Measurements from ENCODE around the gene NUP107.

The NUP107 gene

DNA sequence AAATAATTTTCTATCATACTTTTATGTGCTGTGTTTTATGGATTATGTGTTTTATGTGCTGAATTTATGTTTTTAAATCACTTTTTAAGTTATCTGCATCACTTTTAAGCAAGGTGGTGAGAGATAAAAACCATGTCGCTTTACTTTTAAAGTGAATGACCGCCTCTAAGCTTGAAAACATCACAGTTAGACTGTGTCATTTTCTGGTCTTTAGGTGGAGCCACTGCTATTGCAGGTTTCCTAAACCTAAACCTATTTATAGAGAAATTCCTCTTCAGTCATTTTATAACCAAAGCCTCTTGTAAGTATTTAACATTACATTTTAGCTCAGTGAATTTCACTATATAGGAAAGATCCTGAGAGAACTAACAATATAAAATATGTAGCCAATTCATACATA lies 100.2 kb downstream of the NUP107 start:
- DNase-seq, result no peak
- Histone ChIP-seq H3K27ac (peak overlapping the region; percentile 7 to 62), H3K36me3 (no peaks in the 10 kb centered on the region), H3K4me3 (no peak overlapping the region), H3K27me3 (no peaks in the 10 kb centered on the region), H3K9me3 (no peaks in the 10 kb centered on the region), H3K4me1 (peaks cover 0 to 28% (median 0%) of the 10 kb centered on the region in 4 donors)
- intact Hi-C loops (cut with DNase I; ENCODE audit: low total_unique reads), result no loop called here
- TF ChIP-seq, protein P1, sequence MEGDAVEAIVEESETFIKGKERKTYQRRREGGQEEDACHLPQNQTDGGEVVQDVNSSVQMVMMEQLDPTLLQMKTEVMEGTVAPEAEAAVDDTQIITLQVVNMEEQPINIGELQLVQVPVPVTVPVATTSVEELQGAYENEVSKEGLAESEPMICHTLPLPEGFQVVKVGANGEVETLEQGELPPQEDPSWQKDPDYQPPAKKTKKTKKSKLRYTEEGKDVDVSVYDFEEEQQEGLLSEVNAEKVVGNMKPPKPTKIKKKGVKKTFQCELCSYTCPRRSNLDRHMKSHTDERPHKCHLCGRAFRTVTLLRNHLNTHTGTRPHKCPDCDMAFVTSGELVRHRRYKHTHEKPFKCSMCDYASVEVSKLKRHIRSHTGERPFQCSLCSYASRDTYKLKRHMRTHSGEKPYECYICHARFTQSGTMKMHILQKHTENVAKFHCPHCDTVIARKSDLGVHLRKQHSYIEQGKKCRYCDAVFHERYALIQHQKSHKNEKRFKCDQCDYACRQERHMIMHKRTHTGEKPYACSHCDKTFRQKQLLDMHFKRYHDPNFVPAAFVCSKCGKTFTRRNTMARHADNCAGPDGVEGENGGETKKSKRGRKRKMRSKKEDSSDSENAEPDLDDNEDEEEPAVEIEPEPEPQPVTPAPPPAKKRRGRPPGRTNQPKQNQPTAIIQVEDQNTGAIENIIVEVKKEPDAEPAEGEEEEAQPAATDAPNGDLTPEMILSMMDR (IDR thresholded peaks at IDR 0.05), result no peak

- no peak overlapping the region for H3K27ac ChIP-seq
- no peak overlapping the region for H3K4me3 ChIP-seq
These were observed 101.9 kb downstream of the NUP107 start for GRCh38 chr12:68788554-68789143.

GRCh38 chr12:68789144-68789878 lies 102.5 kb downstream of the NUP107 start:
- intact Hi-C loops (cut with DNase I; ENCODE audit: low total_unique reads), result no loop called here
- Histone ChIP-seq H3K4me3 (no peak overlapping the region), H3K9me3 (no peaks in the 10 kb centered on the region), H3K27ac (no peak overlapping the region), H3K4me1 (peaks cover 0 to 28% (median 0%) of the 10 kb centered on the region in 4 donors), H3K36me3 (no peaks in the 10 kb centered on the region), H3K27me3 (no peaks in the 10 kb centered on the region)
- TF ChIP-seq, protein P1 (IDR thresholded peaks at IDR 0.05), result no peak
- DNase-seq, result no peak

More at GRCh38 chr12:68788554-68789143, 101.9 kb downstream of the NUP107 start:
- TF ChIP-seq, protein P1 (IDR thresholded peaks at IDR 0.05), result no peak
- Histone ChIP-seq H3K4me1 (peaks cover 0 to 28% (median 0%) of the 10 kb centered on the region in 4 donors), H3K36me3 (no peaks in the 10 kb centered on the region), H3K27me3 (no peaks in the 10 kb centered on the region), H3K9me3 (no peaks in the 10 kb centered on the region)
- intact Hi-C loops (cut with DNase I; ENCODE audit: low total_unique reads), result no loop called here
- DNase-seq, result no peak

DNA sequence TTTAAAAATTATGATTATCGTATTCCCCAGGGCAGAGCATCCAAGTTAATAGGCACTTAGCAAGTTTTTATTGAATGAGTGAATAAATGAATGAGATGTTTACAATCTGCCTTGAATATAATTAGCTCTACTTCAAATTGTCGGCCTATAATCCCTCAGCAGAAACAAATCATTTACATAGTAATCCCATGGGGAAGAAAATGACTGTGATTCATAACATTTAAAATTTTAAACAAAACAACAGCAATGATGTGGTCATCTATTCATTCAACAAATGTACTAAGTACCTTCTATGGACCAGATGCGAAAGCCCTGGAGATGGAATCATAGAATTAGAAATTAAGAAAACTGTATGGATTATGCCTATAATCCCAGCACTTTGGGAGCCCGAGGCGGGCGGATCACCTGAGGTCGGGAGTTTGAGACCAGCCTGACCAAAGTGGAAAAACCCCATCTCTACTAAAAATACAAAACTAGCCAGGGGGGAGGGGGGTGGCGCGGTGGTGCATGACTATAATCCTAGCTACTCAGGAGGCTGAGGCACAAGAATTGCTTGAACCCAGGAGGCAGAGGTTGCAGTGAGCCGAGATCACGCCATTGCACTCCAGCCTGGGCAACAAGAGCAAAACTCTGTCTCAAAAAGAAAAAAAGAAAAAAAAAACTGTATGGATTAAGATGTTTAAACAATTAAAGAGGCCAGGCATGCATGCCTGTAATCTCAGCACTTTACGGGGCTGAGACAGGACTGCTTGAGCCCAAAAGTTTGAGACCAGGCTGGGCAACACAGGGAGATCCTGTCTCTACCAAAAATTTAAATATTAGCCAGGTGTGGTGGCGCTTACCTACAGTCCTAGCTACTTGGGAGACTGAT lies 103.5 kb downstream of the NUP107 start:
- Histone ChIP-seq H3K4me1 (peaks cover 0 to 28% (median 0%) of the 10 kb centered on the region in 4 donors), H3K27me3 (no peaks in the 10 kb centered on the region), H3K4me3 (no peak overlapping the region), H3K27ac (no peak overlapping the region), H3K9me3 (no peaks in the 10 kb centered on the region), H3K36me3 (no peaks in the 10 kb centered on the region)
- no peak for DNase-seq
- TF ChIP-seq, protein P1 (IDR thresholded peaks at IDR 0.05), result no peak
- intact Hi-C loops (cut with DNase I; ENCODE audit: low total_unique reads), result no loop called here

GRCh38 chr12:68790952-68791234 lies 104.1 kb downstream of the NUP107 start:
- intact Hi-C loops (cut with DNase I; ENCODE audit: low total_unique reads), result no loop called here
- TF ChIP-seq, protein P1 (IDR thresholded peaks at IDR 0.05), result no peak

More at GRCh38 chr12:68790952-68791234, 104.1 kb downstream of the NUP107 start:
- no peak for DNase-seq
- Histone ChIP-seq H3K27me3 (no peaks in the 10 kb centered on the region), H3K9me3 (no peaks in the 10 kb centered on the region), H3K4me1 (peaks cover 0 to 25% (median 0%) of the 10 kb centered on the region in 4 donors), H3K36me3 (no peaks in the 10 kb centered on the region), H3K4me3 (no peak overlapping the region), H3K27ac (no peak overlapping the region)
